Measurements from ENCODE around the gene WDPCP.

WDPCP gene

DNA sequence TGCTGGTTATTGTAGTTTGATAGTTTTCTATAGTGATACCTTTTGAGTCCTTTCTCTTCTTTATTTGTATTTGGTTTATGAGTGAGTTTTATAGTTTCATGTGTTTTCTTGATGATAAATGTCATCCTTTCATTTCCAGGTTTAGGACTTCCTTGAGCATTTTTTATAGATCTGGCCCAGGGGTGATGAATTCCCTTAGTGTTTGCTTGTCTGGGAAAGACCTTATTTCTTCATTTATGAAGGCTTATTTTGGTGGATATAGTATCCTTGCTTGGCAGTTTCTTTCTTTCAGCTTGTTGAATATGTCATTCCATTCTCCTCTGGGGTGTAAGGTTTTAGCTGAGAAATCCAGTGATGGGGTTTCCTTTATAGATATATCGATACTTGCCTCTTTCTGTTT lies 483.8 kb downstream of the WDPCP start:
- TF ChIP-seq CTCF (IDR thresholded peaks at IDR 0.05; ENCODE audit: low read depth, low read length): no peak
- H3K4me3 ChIP-seq (replicated peaks in 1 of 2; ENCODE audit: low read depth in 2 of 2, low read length in 2 of 2): no peak overlapping the region
- DNase-seq (ENCODE audit: low read depth in 2 of 2): no peak

DNA sequence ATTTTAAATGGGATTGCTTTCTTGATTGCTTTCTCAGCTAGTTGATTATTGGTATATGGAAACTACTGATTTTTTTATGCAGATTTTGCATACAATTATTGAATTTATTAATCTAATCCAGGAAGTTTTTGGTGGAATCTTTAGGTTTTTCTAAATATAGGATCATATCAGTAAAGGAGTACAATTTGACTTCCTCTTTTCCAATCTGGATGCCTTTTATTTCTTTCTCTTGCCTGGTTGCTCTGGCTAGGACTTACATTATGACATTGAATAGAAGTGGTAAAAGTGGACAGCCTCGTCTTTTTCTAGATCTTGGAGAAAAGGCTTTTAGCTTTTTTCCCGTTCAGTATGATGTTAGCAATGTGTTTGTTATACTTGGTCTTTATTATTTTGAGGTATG lies 486.3 kb downstream of the WDPCP start:
- no peak for DNase-seq (ENCODE audit: low read depth in 2 of 2)
- no peak for TF ChIP-seq CTCF (IDR thresholded peaks at IDR 0.05; ENCODE audit: low read depth, low read length)
- no peak overlapping the region for H3K4me3 ChIP-seq (replicated peaks in 1 of 2; ENCODE audit: low read depth in 2 of 2, low read length in 2 of 2)

DNA sequence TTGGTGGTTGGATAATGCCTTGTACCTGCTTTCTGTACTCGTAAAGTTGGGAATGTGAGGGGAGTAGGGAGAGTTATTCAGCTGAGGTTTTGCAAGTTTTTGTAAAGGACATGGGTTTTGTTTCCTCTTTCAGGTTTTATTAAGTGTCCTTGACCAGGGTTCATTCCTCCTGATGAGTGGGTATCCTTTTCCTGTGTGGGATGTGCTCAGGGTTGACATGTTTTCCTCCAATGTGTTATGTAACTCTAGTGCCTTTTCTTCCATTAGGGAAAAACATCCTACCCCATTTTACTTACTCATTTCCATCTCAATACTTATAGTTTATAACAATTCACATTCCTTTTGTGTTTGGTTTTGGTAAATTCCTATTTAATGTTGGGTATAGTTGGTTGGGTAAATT lies 489.2 kb downstream of the WDPCP start:
- no peak for DNase-seq (ENCODE audit: low read depth in 2 of 2)
- no peak overlapping the region for H3K4me3 ChIP-seq (replicated peaks in 1 of 2; ENCODE audit: low read depth in 2 of 2, low read length in 2 of 2)
- TF ChIP-seq CTCF (IDR thresholded peaks at IDR 0.05; ENCODE audit: low read depth, low read length): no peak

DNA sequence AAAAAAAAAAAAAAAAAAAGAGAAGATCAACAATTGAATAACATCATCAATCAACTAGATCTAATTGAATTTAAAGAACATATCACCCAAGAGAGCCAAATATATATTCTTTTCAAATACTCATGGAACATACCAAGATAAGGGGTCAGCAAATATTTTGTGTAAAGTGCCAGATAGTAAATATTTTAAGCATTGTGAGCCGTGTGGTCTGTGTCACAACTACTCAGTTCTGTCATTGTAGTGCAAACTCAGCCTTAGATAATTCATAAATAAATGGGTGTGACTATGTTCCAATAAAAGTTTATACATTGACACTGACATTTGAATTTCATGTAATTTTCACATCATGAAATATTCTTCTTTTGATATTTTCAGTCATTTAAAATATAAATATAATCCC lies 491.8 kb downstream of the WDPCP start:
- no peak for TF ChIP-seq CTCF (IDR thresholded peaks at IDR 0.05; ENCODE audit: low read depth, low read length)
- no peak for DNase-seq (ENCODE audit: low read depth in 2 of 2)
- H3K4me3 ChIP-seq (replicated peaks in 1 of 2; ENCODE audit: low read depth in 2 of 2, low read length in 2 of 2): no peak overlapping the region

DNA sequence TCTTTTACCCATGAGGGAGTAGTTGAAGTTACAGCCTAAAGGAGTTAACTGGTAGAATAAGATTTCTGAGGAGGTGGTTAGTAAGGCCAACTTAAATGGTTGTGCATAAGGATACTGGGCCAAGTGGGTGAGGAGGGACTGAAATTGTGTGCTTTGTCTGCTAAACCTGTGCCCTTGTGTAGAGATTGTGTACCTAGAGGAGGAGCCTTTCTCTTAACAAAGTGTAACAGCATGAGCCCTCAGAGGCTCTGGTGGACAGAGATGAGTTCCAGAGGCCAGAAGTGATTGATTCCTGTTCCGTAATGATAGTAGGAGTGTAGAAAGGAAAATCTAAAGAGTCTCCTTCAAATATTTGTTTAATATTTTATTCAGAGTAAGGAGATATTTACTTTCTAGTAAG lies 494.8 kb downstream of the WDPCP start:
- H3K4me3 ChIP-seq (replicated peaks in 1 of 2; ENCODE audit: low read depth in 2 of 2, low read length in 2 of 2): no peak overlapping the region
- TF ChIP-seq CTCF (IDR thresholded peaks at IDR 0.05; ENCODE audit: low read depth, low read length): no peak
- DNase-seq (ENCODE audit: low read depth in 2 of 2): no peak

- no peak overlapping the region for H3K4me3 ChIP-seq (replicated peaks in 1 of 2; ENCODE audit: low read depth in 2 of 2, low read length in 2 of 2)
- no peak for DNase-seq (ENCODE audit: low read depth in 2 of 2)
These were observed 495.4 kb downstream of the WDPCP start for GRCh38 chr2:63092857-63093256.

More at GRCh38 chr2:63092857-63093256, 495.4 kb downstream of the WDPCP start:
- TF ChIP-seq CTCF (IDR thresholded peaks at IDR 0.05; ENCODE audit: low read depth, low read length): no peak

All from cardiac fibroblast (primary cell).